ENCODE results near the gene ISG15. TPM values are rescaled to one million over a fixed set of nuclear protein-coding genes. Genes with fewer than 3 reads are reported as not detected.

Gene ISG15
- total RNA-seq, 1 experiment from 2014 or later, result 165 TPM

- no peaks in the 10 kb centered on the region for H3K9me3 Mint-ChIP-seq (ENCODE audit: low read depth, unreplicated experiment)
- peak overlapping the region; percentile 73 for H3K4me3 Mint-ChIP-seq (ENCODE audit: low read depth, unreplicated experiment)
- no TSS peak for BruUV-seq (replicated peaks)
- peaks cover 53% of the 10 kb centered on the region for H3K36me3 Mint-ChIP-seq (ENCODE audit: insufficient read depth, unreplicated experiment)
- DNase-seq, result peak; percentile 13
- intact Hi-C loops (cut with micrococcal nuclease; ENCODE audit: unreplicated experiment), result loop anchor here (5.0 kb wide), 1 partner anchor 35 kb away; no protein-coding TSS in a partner anchor
- peaks cover 18% of the 10 kb centered on the region for H3K4me1 Mint-ChIP-seq (ENCODE audit: low read depth, unreplicated experiment)
- peak overlapping the region; percentile 69 for H3K27ac Mint-ChIP-seq (ENCODE audit: unreplicated experiment)
- no peaks in the 10 kb centered on the region for H3K27me3 Mint-ChIP-seq (ENCODE audit: unreplicated experiment)
- TF ChIP-seq CTCF (IDR thresholded peaks at IDR 0.05; ENCODE audit: unreplicated experiment), result no peak
- CTCF ChIA-PET, result interaction anchor here (0.8 kb wide), 1 partner anchor 42 kb away, joined by 4 read pairs; no protein-coding TSS in a partner anchor
Measured at GRCh38 chr1:1022302-1023009, 9.2 kb downstream of the ISG15 start.

- no peak for TF ChIP-seq CTCF (IDR thresholded peaks at IDR 0.05; ENCODE audit: unreplicated experiment)
- Mint-ChIP-seq H3K4me3 (ENCODE audit: low read depth, unreplicated experiment) (peak overlapping the region; percentile 73), H3K4me1 (ENCODE audit: low read depth, unreplicated experiment) (peaks cover 18% of the 10 kb centered on the region), H3K27me3 (ENCODE audit: unreplicated experiment) (no peaks in the 10 kb centered on the region), H3K27ac (ENCODE audit: unreplicated experiment) (peak overlapping the region; percentile 22), H3K36me3 (ENCODE audit: insufficient read depth, unreplicated experiment) (peaks cover 53% of the 10 kb centered on the region), H3K9me3 (ENCODE audit: low read depth, unreplicated experiment) (no peaks in the 10 kb centered on the region)
- no TSS peak for BruUV-seq (replicated peaks)
- DNase-seq, result peak; percentile 33
- CTCF ChIA-PET, result no interaction called here
- intact Hi-C loops (cut with micrococcal nuclease; ENCODE audit: unreplicated experiment), result loop anchor here (5.0 kb wide), 1 partner anchor 34 kb away; no protein-coding TSS in a partner anchor
Measured at GRCh38 chr1:1023700-1024099, 10.4 kb downstream of the ISG15 start.

GRCh38 chr1:1024149-1024770 is 11.0 kb downstream of the ISG15 start:
- no peak for TF ChIP-seq CTCF (IDR thresholded peaks at IDR 0.05; ENCODE audit: unreplicated experiment)
- H3K27ac Mint-ChIP-seq (ENCODE audit: unreplicated experiment), result peak overlapping the region; percentile 54
- no peak for DNase-seq
- no peaks in the 10 kb centered on the region for H3K27me3 Mint-ChIP-seq (ENCODE audit: unreplicated experiment)
- no TSS peak for BruUV-seq (replicated peaks)
- H3K36me3 Mint-ChIP-seq (ENCODE audit: insufficient read depth, unreplicated experiment), result peaks cover 49% of the 10 kb centered on the region
- H3K4me1 Mint-ChIP-seq (ENCODE audit: low read depth, unreplicated experiment), result peaks cover 18% of the 10 kb centered on the region
- intact Hi-C loops (cut with micrococcal nuclease; ENCODE audit: unreplicated experiment), result loop anchor here (5.0 kb wide), 1 partner anchor 33 kb away; no protein-coding TSS in a partner anchor
- H3K4me3 Mint-ChIP-seq (ENCODE audit: low read depth, unreplicated experiment), result peak overlapping the region; percentile 73
- CTCF ChIA-PET, result no interaction called here
- H3K9me3 Mint-ChIP-seq (ENCODE audit: low read depth, unreplicated experiment), result no peaks in the 10 kb centered on the region

GRCh38 chr1:1024771-1025699 is 11.7 kb downstream of the ISG15 start:
- no peak for TF ChIP-seq CTCF (IDR thresholded peaks at IDR 0.05; ENCODE audit: unreplicated experiment)
- peaks cover 46% of the 10 kb centered on the region for H3K36me3 Mint-ChIP-seq (ENCODE audit: insufficient read depth, unreplicated experiment)
- intact Hi-C loops (cut with micrococcal nuclease; ENCODE audit: unreplicated experiment), result loop anchor here (5.0 kb wide), 1 partner anchor 32 kb away; no protein-coding TSS in a partner anchor
- peak overlapping the region; percentile 54 for H3K27ac Mint-ChIP-seq (ENCODE audit: unreplicated experiment)
- BruUV-seq (replicated peaks), result no TSS peak
- peak; percentile 89 for DNase-seq
- CTCF ChIA-PET, result no interaction called here
- H3K27me3 Mint-ChIP-seq (ENCODE audit: unreplicated experiment), result no peaks in the 10 kb centered on the region
- no peaks in the 10 kb centered on the region for H3K9me3 Mint-ChIP-seq (ENCODE audit: low read depth, unreplicated experiment)
- H3K4me3 Mint-ChIP-seq (ENCODE audit: low read depth, unreplicated experiment), result peak overlapping the region; percentile 73
- H3K4me1 Mint-ChIP-seq (ENCODE audit: low read depth, unreplicated experiment), result peaks cover 18% of the 10 kb centered on the region

Data from Calu3 (cell line).